ENCODE measurements around the gene FCHSD2. TPM values are rescaled to one million over a fixed set of nuclear protein-coding genes. Genes with fewer than 3 reads are reported as not detected.

The FCHSD2 gene
- total and polyA plus RNA-seq, 2 donors (not counting 3 experiments of a cell fraction or from before 2014, with no cell fraction given), result 20.8 to 56.9 TPM

GRCh38 chr11:72981971-72982685, 160.0 kb downstream of the FCHSD2 start:
- H3K4me3 ChIP-seq (replicated peaks in 1 of 3; ENCODE audit: insufficient read depth in 1 of 3, low read depth in 1 of 3, low read length in 3 of 3), result no peak overlapping the region
- TF ChIP-seq GATA2 (IDR thresholded peaks at IDR 0.05; ENCODE audit: insufficient read depth, insufficient read length, low read depth, low read length), result no peak
- TF ChIP-seq FOS (IDR thresholded peaks at IDR 0.05; ENCODE audit: borderline replicate concordance, insufficient read depth, low read length), result no peak
- TF ChIP-seq POLR2AphosphoS5 (IDR thresholded peaks at IDR 0.05; ENCODE audit: insufficient read depth, low read depth, low read length), result no peak
- TF ChIP-seq MAX (IDR thresholded peaks at IDR 0.05; ENCODE audit: insufficient read depth, insufficient read length), result no peak
- TF ChIP-seq POLR2A (IDR thresholded peaks at IDR 0.05; ENCODE audit: low read depth, low read length), result no peak
- TF ChIP-seq EZH2 (IDR thresholded peaks at IDR 0.05; ENCODE audit: borderline replicate concordance, low read depth, low read length, severe bottlenecking), result no peak
- TF ChIP-seq, protein P1, sequence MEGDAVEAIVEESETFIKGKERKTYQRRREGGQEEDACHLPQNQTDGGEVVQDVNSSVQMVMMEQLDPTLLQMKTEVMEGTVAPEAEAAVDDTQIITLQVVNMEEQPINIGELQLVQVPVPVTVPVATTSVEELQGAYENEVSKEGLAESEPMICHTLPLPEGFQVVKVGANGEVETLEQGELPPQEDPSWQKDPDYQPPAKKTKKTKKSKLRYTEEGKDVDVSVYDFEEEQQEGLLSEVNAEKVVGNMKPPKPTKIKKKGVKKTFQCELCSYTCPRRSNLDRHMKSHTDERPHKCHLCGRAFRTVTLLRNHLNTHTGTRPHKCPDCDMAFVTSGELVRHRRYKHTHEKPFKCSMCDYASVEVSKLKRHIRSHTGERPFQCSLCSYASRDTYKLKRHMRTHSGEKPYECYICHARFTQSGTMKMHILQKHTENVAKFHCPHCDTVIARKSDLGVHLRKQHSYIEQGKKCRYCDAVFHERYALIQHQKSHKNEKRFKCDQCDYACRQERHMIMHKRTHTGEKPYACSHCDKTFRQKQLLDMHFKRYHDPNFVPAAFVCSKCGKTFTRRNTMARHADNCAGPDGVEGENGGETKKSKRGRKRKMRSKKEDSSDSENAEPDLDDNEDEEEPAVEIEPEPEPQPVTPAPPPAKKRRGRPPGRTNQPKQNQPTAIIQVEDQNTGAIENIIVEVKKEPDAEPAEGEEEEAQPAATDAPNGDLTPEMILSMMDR (IDR thresholded peaks at IDR 0.05; ENCODE audit: extremely low read depth in 1 of 2, insufficient read depth in 1 of 2, low read depth in 1 of 2, low read length in 2 of 2), result no peak
- TF ChIP-seq MYC (IDR thresholded peaks at IDR 0.05; ENCODE audit: low read depth, low read length), result no peak
- TF ChIP-seq JUN (IDR thresholded peaks at IDR 0.05; ENCODE audit: borderline replicate concordance, insufficient read depth, insufficient read length, low read depth), result no peak
- intact Hi-C loops (cut with micrococcal nuclease), result no loop called here
- DNase-seq (ENCODE audit: low read depth, low spot score), result peak; percentile 45
- no peaks in the 10 kb centered on the region for H3K27me3 ChIP-seq (ENCODE audit: control insufficient read depth in 2 of 2, insufficient read depth in 2 of 2, low read length in 2 of 2)
- H3K4me1 ChIP-seq (ENCODE audit: control insufficient read depth, extremely low read depth, insufficient read depth, low read length), result peaks cover 2% of the 10 kb centered on the region
- BruUV-seq (replicated peaks), result no TSS peak
- dilution Hi-C loops (cut with MboI; ENCODE audit: extremely low pct_ligation_motif_present, low sequenced_read_pairs), result no loop called here
- no peak overlapping the region for H2AFZ ChIP-seq (ENCODE audit: low read depth, low read length)
- ChIA-PET CTCF (interaction anchor here (0.7 to 1.5 kb wide), 4 partner anchors 9 to 196 kb away, joined by 3 to 4 read pairs (median 4); no protein-coding TSS in a partner anchor), POLR2A (no interaction called here)
- H3K36me3 ChIP-seq (ENCODE audit: control insufficient read depth in 2 of 2, extremely low read depth in 1 of 2, insufficient read depth in 2 of 2, low read length in 2 of 2), result peaks cover 2 to 10% of the 10 kb centered on the region in 2 experiments
- peaks cover 2% of the 10 kb centered on the region for H3K79me2 ChIP-seq (ENCODE audit: control insufficient read depth, insufficient read depth, low read length)
- no peak overlapping the region for H3K9ac ChIP-seq (replicated peaks; ENCODE audit: extremely low read depth, insufficient read depth, low read length)
- no peak overlapping the region for H3K27ac ChIP-seq (ENCODE audit: insufficient read depth, low read depth, low read length)
- no peak for FAIRE-seq
- H4K20me1 ChIP-seq (replicated peaks; ENCODE audit: control insufficient read depth, extremely low read depth, insufficient read depth, low read length), result no peaks in the 10 kb centered on the region
- no peaks in the 10 kb centered on the region for H3K9me3 ChIP-seq (replicated peaks; ENCODE audit: control insufficient read depth, insufficient read depth, low read length)
- H3K4me2 ChIP-seq (ENCODE audit: insufficient read depth, low read length), result no peak overlapping the region
- no peaks in the 10 kb centered on the region for H3K9me1 ChIP-seq (replicated peaks; ENCODE audit: control insufficient read depth, extremely low read depth, insufficient read depth, low read length)

Measured in endothelial cell of umbilical vein (primary cell).